ENCODE measurements around the gene USP8.

- TF ChIP-seq CTCF (IDR thresholded peaks at IDR 0.05) = no peak
- TF ChIP-seq EZH2phosphoT487 (IDR thresholded peaks at IDR 0.05) = no peak
- TF ChIP-seq EZH2 (IDR thresholded peaks at IDR 0.05) = no peak
Measured at GRCh38 chr15:50440932-50441331, 16.7 kb downstream of the USP8 start.

All from neural progenitor cell (in vitro differentiated cells).